Measurements from ENCODE around the gene C19orf73.
"Not testable (repeated sequence)": the region's sequence is repeated elsewhere in the genome, so short reads cannot be mapped to it uniquely, and the experiment has no call there.

The C19orf73 gene

DNA sequence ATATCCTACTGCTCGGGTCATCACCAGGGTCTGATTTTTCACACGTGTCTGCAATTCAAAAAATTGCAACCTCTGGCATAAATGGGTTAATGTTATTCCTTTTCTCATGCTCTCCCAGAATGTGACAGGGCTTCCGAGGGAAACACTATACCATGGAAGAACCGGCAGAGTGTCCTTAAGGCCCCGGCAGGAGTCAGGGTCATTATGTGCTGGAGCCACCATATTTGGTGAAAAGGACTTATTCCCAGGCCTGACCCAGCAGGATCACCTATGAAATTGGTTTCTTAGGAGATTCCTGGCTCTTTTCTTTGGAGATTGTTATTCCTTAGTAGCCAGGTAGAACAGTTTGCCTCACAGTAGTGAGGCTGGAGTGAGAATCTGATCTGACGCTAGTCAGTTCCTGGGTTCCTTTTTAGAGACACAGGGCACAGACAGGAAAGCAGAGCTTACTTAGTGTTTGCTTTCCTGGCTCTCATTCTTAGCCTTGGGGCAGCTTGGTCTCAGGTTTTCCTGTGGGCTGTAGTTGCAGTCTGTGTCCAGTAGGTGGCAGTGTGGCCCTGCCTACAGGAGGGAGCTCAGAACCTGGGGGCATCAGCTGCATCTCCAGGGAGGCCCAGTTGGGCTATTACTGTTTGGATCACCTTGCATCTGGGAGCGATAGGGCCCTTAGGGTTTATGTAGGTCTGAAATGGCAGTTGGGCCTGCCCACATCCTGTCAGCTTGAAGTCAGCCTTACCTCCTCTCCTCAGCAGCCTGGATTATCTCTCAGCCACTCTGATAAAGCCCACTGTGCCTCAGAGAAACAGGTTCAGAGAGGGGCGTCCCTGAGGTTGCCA, 21.3 kb downstream of the C19orf73 start:
- no peak for FAIRE-seq

DNA sequence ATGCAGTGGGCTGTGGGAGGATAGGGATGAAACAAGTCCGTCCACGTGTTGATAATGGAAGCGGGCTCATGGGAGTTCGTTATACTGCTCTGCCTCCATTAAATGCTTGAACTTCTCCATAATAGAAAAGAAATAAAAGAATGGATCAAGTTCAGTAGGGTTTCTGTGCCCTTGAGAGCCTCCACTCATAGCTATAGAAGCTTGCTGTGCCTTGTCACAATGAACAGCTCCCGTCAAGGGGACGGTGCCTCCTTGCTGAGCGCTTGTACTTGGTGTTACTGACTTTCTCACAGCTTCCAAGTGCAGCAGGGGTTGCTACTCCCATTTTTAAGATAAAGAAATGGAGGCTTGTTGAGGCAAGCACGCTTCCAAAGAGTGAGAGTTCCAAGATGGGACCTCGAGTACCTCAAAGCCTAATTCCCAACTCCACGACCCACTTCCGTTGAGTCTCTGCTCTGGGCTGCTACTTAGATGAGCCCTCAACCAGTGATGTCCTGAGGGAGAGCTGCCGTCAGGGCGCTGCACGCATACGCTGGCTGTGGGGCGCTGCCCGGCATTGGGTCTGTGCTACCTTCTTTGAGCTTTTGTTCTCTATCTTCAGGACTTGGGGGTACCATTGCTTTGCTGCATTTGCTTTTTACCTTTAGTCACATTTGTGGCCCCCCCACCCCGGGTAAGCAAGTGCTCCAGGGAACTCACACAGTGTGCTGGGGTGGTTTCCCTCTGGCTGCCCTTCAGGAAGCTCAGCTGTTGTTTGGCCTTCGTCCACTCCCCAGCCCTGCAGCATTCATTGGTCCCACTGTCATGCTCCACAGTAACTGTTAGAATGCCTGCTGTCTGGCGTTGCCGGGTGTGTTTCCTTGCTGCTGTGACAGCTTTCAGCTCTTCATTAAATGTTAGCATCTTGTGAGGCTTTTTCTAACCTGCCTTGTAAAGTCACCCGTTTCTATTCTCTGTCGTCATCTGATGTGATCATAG, 24.1 kb downstream of the C19orf73 start:
- FAIRE-seq = no peak

DNA sequence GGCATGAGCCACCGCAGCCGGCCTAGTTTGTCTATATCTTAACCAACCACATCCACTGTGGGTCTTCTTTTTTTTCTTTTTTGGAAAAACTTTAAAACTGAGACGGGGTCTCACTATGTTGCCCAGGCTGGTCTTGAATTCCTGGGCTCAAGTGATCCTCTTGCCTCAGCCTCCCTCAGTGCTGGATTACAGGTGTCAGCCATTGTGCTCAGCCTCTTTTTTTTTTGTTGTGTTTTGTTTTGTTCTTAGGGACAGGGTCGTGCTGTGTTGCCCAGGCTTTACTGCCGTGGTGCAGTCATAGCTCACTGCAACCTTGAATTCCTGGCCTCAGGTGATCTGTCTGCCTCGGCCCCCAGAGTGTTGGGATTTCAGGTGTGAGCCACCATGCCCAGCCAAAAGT, 26.3 kb downstream of the C19orf73 start:
- no peak for FAIRE-seq

DNA sequence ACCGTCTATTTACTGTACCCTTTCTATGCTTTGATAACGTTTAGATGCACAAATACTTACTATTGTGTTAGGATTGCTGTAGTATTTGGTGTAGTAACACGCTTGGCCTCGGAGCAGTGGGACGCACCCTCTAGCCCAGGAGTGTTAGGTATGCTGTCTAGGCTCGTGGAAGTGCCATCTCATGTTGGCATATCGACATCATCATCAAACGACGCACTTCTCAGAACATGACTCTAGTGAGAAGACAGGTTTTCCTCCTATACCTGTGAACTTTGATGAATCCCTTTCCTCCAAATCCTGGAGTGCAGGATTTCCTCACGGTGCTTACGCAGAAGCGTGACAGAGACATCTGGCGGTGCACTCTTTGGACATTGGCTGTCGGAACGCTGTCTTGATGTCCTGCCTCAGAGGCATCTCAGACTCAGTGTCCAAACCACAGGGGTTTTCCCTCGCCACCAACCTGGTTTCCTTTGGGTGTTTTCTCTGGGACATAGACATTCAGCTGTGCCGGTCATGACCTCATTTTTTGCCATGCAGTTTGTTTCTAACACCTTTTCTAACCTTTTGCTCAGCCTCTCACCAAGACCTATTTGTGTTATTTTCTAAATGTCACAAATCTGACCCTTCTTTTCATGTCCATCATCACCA, 27.4 kb downstream of the C19orf73 start:
- FAIRE-seq = no peak

DNA sequence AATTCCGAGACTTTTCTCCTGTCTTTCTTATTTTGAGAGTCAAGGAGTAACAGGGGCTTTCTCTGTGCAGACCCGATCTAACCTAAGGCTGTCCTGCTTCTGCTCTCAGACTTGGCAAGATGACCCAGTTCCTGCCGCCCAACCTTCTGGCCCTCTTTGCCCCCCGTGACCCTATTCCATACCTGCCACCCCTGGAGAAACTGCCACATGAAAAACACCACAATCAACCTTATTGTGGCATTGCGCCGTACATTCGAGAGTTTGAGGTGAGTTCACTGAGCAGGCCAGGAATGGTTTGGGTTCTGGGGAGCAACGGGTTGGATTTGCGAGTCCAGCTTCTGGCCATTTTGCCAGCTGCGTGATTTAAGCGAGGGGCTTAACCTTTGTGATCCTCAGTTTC, 32.6 kb downstream of the C19orf73 start:
- no peak for FAIRE-seq

DNA sequence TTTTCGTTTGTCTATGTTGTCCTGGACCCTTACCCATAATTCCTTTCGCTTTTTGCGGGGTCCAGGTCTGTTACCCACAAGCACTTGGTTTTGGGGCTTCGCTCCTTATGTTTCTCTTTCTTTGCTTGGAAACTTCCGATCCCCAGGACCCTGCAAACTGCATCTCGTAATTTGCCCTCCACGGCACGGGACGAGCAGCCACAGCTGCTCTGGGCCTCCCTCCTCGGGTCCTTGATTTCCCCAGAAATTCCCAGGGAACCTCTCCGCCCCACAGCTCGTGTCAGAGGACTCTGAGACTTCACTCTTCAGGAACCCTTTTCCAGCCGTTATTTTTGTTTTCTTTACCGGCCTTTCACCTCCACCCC, 33.1 kb downstream of the C19orf73 start:
- no peak for FAIRE-seq

DNA sequence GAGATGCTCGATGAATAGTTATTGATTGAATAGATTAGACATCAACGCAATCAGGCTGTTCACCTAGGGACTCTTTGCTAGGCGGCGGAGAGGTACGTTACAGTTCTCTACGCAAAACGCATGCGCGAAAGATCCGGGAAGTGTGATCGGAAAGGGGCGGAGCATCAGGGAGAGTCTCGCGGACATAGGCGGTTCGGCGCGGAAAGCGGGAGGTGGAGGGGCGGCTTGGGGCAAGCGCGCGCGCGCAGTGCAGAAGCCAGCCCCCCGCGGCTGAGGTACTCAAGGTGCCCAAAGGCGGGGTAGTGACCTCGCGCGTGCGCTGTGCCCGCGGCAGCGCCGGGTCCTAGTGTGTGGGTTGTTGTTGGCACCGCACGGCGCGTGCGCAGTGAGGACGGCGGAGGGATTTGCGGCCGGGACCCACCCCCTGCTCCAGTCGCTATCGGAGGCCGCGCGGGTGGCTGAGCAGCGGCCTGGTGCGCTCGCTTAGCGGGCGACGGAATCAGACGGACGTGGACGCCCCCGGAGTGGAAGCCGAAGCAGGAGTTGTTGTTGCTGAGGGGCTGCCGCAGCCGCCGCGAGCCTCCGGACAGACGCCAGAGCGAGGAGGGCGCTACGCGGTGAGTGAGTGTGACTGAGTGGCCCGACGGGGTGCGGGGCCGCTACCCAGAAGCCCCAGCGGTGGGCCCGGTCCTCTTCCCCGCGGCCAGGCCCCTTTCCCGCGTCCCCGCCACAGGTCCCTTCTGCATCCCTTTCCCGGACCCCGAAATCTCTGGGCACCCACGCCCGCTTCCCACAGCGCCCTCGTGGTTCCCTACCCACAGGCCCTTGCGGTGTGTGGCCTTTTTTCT, 33.7 kb downstream of the C19orf73 start, which contains the start of gene SNRNP70:
Gene SNRNP70 (plus strand): TSS at position 432 of the 848 bp plus-strand sequence. CDS start 964 bp downstream, outside the sequence.
- no peak for FAIRE-seq

DNA sequence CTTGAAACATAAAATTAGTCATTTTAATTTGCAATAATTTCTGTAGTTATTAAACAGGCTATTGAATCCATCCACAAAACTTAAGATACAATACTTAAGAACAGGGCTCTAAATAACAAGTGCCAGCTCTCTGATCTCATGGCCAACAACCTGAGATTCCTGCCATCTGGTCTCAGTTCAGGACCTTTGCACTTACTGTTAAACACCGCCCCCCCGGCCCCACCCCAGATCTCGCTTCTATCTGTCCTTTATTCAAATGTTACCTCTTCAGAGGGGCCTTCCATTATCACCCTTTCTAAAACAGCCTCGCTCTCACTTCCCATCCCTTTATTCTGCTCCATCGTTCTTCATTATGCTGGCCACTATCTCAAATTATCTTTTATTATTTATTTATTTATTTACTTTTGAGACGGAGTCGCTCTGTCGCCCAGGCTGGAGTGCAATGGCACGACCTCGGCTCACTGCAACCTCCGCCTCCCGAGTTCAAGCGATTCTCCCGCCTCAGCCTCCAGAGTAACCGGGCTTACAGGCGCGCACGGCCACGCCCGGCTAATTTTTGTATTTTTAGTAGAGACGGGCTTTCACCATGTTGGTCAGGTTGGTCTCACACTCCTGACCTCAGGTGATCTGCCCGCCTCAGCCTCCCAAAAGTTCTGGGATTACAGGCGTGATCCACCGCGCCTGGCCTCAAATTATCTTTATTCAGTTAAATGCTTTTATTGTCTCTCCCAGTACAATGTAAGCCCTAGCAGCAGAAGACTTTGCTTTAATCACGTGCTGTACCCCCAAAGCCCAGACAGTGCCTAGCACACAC, 34.5 kb downstream of the C19orf73 start:
- no peak for FAIRE-seq

DNA sequence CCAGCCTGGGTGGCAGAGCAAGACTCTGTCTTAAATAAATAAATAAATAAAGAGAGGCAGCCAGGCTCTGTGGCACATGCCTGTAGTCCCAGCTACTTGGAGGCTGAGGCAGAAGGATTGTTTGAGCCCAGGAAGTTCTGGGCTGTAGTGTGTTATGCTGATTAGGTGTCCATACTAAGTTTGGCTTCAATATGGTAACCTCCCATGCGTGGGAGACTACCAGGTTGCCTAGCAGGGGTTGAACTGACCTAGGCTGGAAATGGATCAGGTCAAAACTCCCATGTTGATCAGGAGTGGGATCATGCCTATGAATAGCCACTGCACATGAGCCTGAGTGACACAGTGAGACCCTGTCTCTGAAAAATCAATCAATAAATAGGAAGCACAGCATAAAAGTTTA, 37.7 kb downstream of the C19orf73 start:
- FAIRE-seq = no peak

DNA sequence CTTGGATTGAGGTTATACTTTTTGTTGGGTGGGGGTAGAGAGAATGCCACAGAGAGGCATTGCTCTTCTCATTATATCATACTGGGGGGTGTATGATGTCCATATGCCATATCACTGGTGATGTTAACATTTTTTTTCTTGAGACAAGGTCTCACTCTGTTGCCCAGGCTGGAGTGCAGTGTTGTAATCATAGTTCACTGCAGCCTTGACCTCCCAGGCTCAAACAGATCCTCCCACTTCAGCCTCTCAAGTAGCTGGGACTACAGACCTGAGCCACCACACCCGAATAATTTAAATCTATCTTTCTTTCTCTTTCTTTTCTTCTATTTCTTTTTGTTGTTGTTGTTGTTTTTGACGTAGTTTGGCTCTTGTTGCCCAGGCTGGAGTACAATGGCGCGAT, 38.6 kb downstream of the C19orf73 start:
- no peak for FAIRE-seq

DNA sequence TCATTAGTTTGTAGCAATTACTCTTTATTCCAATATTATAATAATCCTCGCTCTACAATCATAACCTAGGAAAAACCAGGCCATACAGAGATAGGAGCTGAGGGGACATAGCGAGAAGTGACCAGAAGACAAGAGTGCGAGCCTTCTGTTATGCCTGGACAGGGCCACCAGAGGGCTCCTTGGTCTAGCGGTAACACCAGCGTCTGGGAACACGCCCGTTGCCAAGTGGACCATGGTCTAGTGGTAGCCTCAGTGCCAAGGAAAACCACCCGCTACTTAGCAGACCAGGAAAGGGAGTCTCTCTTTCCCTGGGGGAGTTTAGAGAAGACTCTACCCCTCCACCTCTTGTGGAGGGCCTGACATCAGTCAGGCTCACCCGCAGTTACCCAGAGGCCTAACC, 44.1 kb downstream of the C19orf73 start:
- not testable (repeated sequence) for FAIRE-seq

DNA sequence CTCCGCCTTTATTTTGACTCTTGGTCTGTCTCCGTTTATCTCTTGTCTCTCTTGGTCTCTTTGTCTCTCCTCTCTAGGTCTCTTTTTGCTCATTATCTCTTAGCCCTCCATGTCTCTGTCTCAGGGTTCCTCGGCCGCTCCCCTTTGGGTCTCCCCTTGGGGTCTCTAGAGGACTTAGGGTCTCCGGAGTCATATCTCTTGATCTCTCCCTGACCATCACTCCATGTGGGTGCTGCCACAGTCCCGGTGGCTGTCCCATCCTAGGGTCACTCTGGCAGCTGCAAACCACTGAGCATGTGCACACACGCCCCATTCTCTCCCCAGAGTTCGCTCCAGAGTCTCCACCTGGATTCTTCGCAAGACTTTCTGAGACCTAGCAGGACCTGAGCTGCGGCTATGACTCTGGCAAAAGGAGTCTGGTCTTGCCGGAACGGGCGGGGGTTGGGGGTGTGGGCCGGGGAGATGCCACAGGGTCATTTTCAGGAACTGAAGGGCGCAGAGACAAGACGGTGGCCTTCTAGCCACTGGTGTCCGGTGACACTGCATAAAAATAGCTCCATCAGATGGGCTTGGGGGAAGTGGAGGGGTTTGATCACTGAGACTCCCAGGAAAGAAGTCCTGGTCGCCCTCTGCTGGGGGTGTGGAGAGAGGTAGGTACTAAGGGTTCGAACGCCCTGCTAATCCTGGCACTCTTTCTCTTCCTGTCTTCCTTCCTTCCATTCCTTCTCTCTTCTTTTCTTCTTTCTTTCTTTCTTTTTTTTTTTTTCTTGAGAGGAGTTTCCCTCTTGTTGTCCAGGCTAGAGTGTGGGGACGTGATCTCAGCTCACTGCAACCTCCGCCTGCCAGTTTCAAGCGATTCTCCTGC, 45.2 kb downstream of the C19orf73 start:
- FAIRE-seq = no peak

DNA sequence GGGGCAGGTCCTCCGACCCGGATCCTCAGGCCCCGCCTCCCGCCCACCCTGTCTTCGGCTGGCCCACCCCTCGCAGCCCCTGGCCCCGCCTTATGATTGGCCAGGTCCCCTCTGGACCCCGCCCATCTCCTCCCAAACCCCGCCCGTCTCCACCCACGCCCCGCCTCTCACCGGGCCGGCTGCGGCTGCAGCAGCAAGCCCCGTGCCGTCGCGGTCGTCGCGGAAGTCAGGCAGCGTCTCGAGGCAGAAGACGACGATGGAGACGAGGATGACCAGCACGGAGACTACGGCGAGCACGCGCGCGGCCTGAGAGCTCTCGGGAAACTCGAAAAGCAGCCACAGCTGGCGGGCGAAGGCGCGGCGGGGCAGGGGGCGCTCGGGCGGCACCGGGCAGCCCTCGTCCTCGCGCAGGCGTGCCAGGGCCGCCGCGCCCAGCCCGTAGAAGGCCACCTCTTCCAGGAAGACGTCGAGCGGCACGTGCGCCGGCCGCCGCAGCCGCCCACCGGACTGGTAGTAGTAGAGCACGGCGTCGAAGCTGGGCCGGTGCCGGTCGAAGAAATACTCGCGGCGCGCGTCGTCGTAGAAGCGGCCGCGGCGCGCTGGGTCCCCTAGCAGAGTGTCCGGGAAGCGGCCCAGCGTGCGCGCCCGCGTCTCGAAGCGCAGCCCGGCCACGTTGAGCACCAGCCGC, 46.9 kb downstream of the C19orf73 start:
- FAIRE-seq = no peak

DNA sequence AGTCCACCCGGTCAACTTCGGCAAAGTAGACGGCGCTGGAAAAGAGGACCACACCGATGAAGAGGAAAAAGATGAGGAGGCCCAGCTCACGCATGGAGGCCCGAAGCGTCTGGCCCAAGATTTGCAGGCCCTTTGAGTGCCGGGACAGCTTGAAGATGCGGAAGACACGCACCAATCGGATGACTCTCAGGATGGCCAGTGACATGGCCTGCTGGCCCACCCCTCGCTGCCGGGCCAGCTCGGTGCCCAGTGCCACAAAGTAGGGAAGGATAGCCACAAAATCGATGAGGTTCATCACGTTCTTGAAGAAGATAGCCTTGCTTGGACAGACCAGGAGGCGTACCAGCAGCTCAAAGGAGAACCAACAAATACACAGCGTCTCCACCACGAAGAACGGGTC, 48.5 kb downstream of the C19orf73 start:
- FAIRE-seq = no peak

DNA sequence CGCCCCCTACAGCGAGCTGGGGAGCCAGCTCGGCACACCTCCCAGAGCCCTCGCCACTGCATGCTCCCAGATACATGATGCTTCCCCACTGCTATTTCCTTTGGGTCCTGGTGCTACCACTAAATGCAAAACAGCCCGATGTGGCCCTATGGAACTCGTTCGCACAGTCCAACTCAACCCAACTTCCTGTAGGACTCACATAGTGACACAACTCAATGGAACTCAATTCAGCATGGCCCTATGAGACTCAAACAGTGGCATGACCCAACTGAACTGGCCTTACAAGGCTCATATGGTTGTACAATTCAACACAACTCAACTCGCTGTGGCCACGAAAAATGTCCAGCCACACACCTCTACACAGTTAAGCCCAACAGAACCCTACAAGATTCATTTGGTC, 49.9 kb downstream of the C19orf73 start:
- no peak for FAIRE-seq

All from islet of Langerhans (tissue), 1 donor.